Adrenal gland (tissue), 5 donors: ENCODE results near the gene COX20.

Experiments
- POLR2A ChIP-seq, 2 donors: fragments of 450-650 bp; IDR thresholded peaks; one replicate each; pipeline ENCODE4 v1.6.1; 2017; ENCODE audit warnings: antibody characterized with exemption in 2 of 2, mild to moderate bottlenecking in 2 of 2, moderate library complexity in 1 of 2
- TF ChIP-seq, protein P1 (sequence below), 6 experiments: fragments of 450-650 bp in 4 of 6; fragments of 200-600 bp in 2 of 6; sonication (generic) in 1 of 6; IDR thresholded peaks; 1 replicate in 5 of 6; 2 replicates in 1 of 6; pipeline versions ENCODE4 v1.5.1 to v1.8.0; 2016 to 2021; ENCODE audit warnings: antibody characterized with exemption in 6 of 6, mild to moderate bottlenecking in 2 of 6, moderate library complexity in 1 of 6
- donor health status: DM: no; HTN: no; CAD: no.

GRCh38 chr1:244893836-244894235, 58.4 kb downstream of the COX20 start:
- TF ChIP-seq, protein P1, sequence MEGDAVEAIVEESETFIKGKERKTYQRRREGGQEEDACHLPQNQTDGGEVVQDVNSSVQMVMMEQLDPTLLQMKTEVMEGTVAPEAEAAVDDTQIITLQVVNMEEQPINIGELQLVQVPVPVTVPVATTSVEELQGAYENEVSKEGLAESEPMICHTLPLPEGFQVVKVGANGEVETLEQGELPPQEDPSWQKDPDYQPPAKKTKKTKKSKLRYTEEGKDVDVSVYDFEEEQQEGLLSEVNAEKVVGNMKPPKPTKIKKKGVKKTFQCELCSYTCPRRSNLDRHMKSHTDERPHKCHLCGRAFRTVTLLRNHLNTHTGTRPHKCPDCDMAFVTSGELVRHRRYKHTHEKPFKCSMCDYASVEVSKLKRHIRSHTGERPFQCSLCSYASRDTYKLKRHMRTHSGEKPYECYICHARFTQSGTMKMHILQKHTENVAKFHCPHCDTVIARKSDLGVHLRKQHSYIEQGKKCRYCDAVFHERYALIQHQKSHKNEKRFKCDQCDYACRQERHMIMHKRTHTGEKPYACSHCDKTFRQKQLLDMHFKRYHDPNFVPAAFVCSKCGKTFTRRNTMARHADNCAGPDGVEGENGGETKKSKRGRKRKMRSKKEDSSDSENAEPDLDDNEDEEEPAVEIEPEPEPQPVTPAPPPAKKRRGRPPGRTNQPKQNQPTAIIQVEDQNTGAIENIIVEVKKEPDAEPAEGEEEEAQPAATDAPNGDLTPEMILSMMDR (IDR thresholded peaks at IDR 0.05): no peak
- no peak for TF ChIP-seq POLR2A (IDR thresholded peaks at IDR 0.05)
